ENCODE results near the gene PTEN.

Gene PTEN

DNA sequence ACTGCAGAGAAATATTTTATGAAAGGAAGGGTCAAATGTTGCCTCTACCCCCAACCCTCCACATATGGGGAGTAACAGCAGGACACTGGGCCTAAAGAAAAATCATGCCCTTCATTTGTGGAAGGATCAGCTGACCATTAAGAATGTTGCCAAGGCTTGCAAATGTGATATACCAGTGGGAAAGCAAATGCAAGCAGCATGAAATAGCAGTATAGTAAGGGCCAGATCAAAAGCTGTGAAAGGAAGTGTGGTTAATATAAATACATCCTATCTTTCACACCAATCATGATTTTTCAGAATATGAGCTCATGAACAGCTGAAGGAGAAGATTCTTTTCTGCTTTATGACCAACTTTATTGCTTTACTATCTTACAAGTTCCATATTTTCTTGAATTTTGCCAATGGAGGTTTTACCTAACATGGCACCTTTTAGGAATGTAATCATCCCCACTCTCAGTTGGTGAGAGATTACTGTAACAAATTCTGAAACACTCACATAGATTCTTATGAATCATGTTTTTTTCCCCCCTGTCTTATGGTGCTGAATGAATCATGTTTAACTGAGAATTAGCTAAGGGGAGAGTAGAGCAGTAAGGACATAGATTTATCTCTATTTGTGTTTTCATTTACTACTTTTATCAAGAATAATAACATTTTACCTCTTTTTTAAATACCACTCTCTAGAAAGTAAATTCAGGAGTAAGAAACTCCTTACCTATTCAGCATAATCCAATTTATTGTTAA, 33.3 kb upstream of the PTEN start:
- TF ChIP-seq TAF1 (IDR thresholded peaks at IDR 0.05; ENCODE audit: borderline replicate concordance, insufficient read depth, low read length): no peak
- TF ChIP-seq SIN3A (IDR thresholded peaks at IDR 0.05; ENCODE audit: borderline replicate concordance, insufficient read depth, low read length): no peak
- TF ChIP-seq, protein P1, sequence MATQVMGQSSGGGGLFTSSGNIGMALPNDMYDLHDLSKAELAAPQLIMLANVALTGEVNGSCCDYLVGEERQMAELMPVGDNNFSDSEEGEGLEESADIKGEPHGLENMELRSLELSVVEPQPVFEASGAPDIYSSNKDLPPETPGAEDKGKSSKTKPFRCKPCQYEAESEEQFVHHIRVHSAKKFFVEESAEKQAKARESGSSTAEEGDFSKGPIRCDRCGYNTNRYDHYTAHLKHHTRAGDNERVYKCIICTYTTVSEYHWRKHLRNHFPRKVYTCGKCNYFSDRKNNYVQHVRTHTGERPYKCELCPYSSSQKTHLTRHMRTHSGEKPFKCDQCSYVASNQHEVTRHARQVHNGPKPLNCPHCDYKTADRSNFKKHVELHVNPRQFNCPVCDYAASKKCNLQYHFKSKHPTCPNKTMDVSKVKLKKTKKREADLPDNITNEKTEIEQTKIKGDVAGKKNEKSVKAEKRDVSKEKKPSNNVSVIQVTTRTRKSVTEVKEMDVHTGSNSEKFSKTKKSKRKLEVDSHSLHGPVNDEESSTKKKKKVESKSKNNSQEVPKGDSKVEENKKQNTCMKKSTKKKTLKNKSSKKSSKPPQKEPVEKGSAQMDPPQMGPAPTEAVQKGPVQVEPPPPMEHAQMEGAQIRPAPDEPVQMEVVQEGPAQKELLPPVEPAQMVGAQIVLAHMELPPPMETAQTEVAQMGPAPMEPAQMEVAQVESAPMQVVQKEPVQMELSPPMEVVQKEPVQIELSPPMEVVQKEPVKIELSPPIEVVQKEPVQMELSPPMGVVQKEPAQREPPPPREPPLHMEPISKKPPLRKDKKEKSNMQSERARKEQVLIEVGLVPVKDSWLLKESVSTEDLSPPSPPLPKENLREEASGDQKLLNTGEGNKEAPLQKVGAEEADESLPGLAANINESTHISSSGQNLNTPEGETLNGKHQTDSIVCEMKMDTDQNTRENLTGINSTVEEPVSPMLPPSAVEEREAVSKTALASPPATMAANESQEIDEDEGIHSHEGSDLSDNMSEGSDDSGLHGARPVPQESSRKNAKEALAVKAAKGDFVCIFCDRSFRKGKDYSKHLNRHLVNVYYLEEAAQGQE (IDR thresholded peaks at IDR 0.05; ENCODE audit: insufficient read depth in 1 of 2, low read depth in 2 of 2, low read length in 2 of 2): no peak
- no peak for TF ChIP-seq FOXP2 (optimal IDR thresholded peaks at IDR 0.05; ENCODE audit: borderline replicate concordance, extremely low read depth, extremely low read length, insufficient read depth)
- no peak for TF ChIP-seq POLR2AphosphoS5 (IDR thresholded peaks at IDR 0.05; ENCODE audit: low read depth, low read length)

DNA sequence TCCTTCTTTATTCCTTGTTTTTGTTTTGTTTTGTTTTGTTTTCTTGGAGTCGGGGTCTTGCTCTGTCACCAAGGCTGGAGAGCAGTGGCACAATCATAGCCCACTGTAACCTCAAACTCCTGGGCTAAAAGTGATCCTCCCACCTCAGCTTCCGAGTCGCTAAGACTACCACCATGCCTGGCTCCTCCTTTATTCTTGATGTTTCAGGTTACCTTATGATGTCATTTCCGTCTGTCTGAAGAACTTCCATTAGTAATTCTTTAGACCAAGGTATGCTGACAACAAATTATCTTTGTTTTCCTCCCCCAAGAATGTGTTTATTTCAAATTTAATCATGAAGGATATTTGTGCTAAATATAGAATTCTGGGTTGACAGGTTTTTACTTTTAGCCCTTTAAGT, 27.3 kb upstream of the PTEN start:
- TF ChIP-seq TAF1 (IDR thresholded peaks at IDR 0.05; ENCODE audit: borderline replicate concordance, insufficient read depth, low read length) (no peak), SIN3A (IDR thresholded peaks at IDR 0.05; ENCODE audit: borderline replicate concordance, insufficient read depth, low read length) (no peak), POLR2AphosphoS5 (IDR thresholded peaks at IDR 0.05; ENCODE audit: low read depth, low read length) (no peak), FOXP2 (optimal IDR thresholded peaks at IDR 0.05; ENCODE audit: borderline replicate concordance, extremely low read depth, extremely low read length, insufficient read depth) (no peak)
- TF ChIP-seq, protein P1 (IDR thresholded peaks at IDR 0.05; ENCODE audit: insufficient read depth in 1 of 2, low read depth in 2 of 2, low read length in 2 of 2): no peak

- TF ChIP-seq FOXP2 (optimal IDR thresholded peaks at IDR 0.05; ENCODE audit: borderline replicate concordance, extremely low read depth, extremely low read length, insufficient read depth) (no peak), TAF1 (IDR thresholded peaks at IDR 0.05; ENCODE audit: borderline replicate concordance, insufficient read depth, low read length) (no peak), POLR2AphosphoS5 (IDR thresholded peaks at IDR 0.05; ENCODE audit: low read depth, low read length) (no peak), SIN3A (IDR thresholded peaks at IDR 0.05; ENCODE audit: borderline replicate concordance, insufficient read depth, low read length) (no peak)
- TF ChIP-seq, protein P1 (IDR thresholded peaks at IDR 0.05; ENCODE audit: insufficient read depth in 1 of 2, low read depth in 2 of 2, low read length in 2 of 2): no peak
Measured at GRCh38 chr10:87837445-87837844, 26.0 kb upstream of the PTEN start.

DNA sequence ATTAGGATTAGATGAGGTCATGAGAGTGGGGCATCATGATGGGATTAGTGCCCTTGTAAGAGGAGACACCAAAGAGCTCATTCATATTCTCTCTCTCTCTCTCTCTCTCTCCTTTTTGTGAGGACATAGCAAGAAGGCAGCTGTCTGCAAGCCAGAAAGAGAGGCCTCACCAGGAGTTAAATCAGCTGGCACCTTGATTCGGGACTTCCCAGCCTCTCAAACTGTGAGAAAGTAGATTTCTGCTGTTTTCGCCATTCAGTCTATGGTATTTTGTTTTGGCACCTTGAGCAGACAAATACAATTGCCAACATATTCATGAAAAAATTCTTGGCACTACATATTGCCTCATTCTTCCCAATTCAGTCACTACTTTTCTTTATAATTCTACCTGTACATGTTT, 24.8 kb upstream of the PTEN start:
- TF ChIP-seq FOXP2 (optimal IDR thresholded peaks at IDR 0.05; ENCODE audit: borderline replicate concordance, extremely low read depth, extremely low read length, insufficient read depth) (no peak), TAF1 (IDR thresholded peaks at IDR 0.05; ENCODE audit: borderline replicate concordance, insufficient read depth, low read length) (no peak), SIN3A (IDR thresholded peaks at IDR 0.05; ENCODE audit: borderline replicate concordance, insufficient read depth, low read length) (no peak), POLR2AphosphoS5 (IDR thresholded peaks at IDR 0.05; ENCODE audit: low read depth, low read length) (no peak)
- TF ChIP-seq, protein P1 (IDR thresholded peaks at IDR 0.05; ENCODE audit: insufficient read depth in 1 of 2, low read depth in 2 of 2, low read length in 2 of 2): no peak
